Thyroid gland (tissue), 4 donors: ENCODE measurements around the gene VAMP2.

Experiments used
- CTCF ChIP-seq, 6 experiments: fragments of 200-600 bp in 3 of 6; fragments of 450-650 bp in 3 of 6; sonication (generic) in 3 of 6; IDR thresholded peaks; one replicate each; pipeline ENCODE4 v1.5.1; 2016 to 2019; ENCODE audit warnings: antibody characterized with exemption in 6 of 6, mild to moderate bottlenecking in 2 of 6, inconsistent platforms in 1 of 6, moderate library complexity in 1 of 6
- POLR2A ChIP-seq, 2 donors: fragments of 450-650 bp; IDR thresholded peaks; one replicate each; pipeline ENCODE4 v1.6.1; 2017; ENCODE audit warnings: antibody characterized with exemption in 2 of 2, mild to moderate bottlenecking in 2 of 2, moderate library complexity in 1 of 2

GRCh38 chr17:8156246-8156992 is 6.3 kb downstream of the VAMP2 start:
- TF ChIP-seq CTCF (IDR thresholded peaks at IDR 0.05) (no peak), POLR2A (IDR thresholded peaks at IDR 0.05) (peak; percentile 100)
